HG03060 (cell line): Measurements from ENCODE around the gene FCHO2.

Source experiments
- ATAC-seq: cut with Tn5 transposase; IDR thresholded peaks from one replicate; pipeline ENCODE4 v1.9.1; 2021; ENCODE audit warnings: low read depth, moderate number of reproducible peaks; ENCODE audit not compliant: unreplicated experiment

Gene FCHO2

GRCh38 chr5:73131711-73132425, 176.0 kb downstream of the FCHO2 start:
- ATAC-seq = no peak

GRCh38 chr5:73132759-73133158, 176.9 kb downstream of the FCHO2 start:
- ATAC-seq = no peak

GRCh38 chr5:73135021-73135420, 179.2 kb downstream of the FCHO2 start:
- no peak for ATAC-seq

GRCh38 chr5:73135429-73136054, 179.7 kb downstream of the FCHO2 start:
- ATAC-seq = no peak

- no peak for ATAC-seq
Measured at GRCh38 chr5:73136055-73136562, 180.3 kb downstream of the FCHO2 start.

GRCh38 chr5:73137563-73138530, 182.0 kb downstream of the FCHO2 start:
- ATAC-seq = no peak

GRCh38 chr5:73139485-73139884, 183.6 kb downstream of the FCHO2 start:
- ATAC-seq = no peak
